Omental fat pad (tissue), 4 donors: ENCODE measurements around the gene PGR. TPM values are rescaled to one million over a fixed set of nuclear protein-coding genes. Genes with fewer than 3 reads are reported as not detected.

Experiments
- ATAC-seq: fragments of 150-250 bp; one replicate; pipeline ENCODE4 v1.9.1; 2016; ENCODE audit warnings: mild to moderate bottlenecking, moderate library complexity; ENCODE audit not compliant: low FRiP score
- DNase-seq: peaks from one replicate; pipeline ENCODE4 v3.0.0-alpha.2; 2019; ENCODE audit warnings: low spot score
- CTCF ChIP-seq, 3 donors: fragments of 450-650 bp; IDR thresholded peaks; one replicate each; pipeline ENCODE4 v1.5.1; 2016 to 2017; ENCODE audit warnings: antibody characterized with exemption in 3 of 3, mild to moderate bottlenecking in 3 of 3, moderate library complexity in 2 of 3
- total RNA-seq, 4 donors: library from RNA; depleted of rRNA; stranded (reverse); fragments of >200 nt; gene quantifications; one replicate each; pipeline ENCODE4 v1.1.0, GENCODE V29; 2016

Gene PGR
- total RNA-seq, 4 donors from 2014 or later: 0.60 to 2.4 (median 1.3) TPM

DNA sequence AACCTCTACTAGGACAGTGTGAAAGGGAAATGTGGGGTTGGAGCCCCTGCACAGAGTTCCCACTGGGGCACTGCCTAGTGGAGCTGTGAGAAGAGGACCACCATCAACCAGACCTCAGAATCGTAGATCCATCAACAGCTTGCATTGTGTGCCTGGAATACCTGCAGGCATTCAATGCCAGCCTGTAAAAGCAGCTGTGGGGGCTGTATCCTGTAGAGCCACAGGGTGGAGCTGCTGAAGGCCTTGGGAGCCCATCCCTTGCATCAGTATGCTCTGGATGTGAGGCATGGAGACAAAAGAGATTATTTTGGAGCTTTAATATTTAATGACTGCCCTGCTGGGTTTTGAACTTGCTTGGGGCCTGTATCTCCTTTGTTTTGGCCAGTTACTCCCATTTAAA, 46.3 kb downstream of the PGR start:
- TF ChIP-seq CTCF (IDR thresholded peaks at IDR 0.05): no peak
- DNase-seq: no peak
- ATAC-seq: no peak

GRCh38 chr11:101082813-101083212, 46.8 kb downstream of the PGR start:
- ATAC-seq: no peak

GRCh38 chr11:101063706-101064105, 65.9 kb downstream of the PGR start:
- DNase-seq: no peak
- no peak for ATAC-seq
- TF ChIP-seq CTCF (IDR thresholded peaks at IDR 0.05): no peak

More at GRCh38 chr11:101082813-101083212, 46.8 kb downstream of the PGR start:
- no peak for TF ChIP-seq CTCF (IDR thresholded peaks at IDR 0.05)
- DNase-seq: no peak

- ATAC-seq: no peak
- DNase-seq: no peak
- no peak for TF ChIP-seq CTCF (IDR thresholded peaks at IDR 0.05)
Measured at GRCh38 chr11:101061606-101062005, 68.0 kb downstream of the PGR start.

DNA sequence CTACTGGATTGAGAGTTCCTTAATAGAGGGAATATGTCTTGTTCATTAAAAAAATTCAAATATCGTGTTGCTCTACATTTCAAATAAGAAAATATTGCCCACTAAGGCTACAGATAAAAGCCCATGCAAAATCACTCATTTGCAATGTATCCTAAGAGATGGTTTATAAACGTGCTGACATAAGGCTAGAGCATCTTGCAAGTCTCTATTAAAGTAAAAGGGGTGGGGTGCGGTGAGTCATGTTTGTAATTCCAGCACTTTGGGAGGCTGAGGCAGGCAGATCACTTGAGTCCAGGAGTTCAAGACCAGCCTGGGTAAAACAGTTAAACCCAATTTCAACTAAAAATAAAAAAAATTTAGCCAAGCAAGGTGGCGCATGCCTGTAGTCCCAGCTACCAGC, 70.3 kb downstream of the PGR start:
- TF ChIP-seq CTCF (IDR thresholded peaks at IDR 0.05): no peak
- no peak for DNase-seq
- ATAC-seq: no peak

DNA sequence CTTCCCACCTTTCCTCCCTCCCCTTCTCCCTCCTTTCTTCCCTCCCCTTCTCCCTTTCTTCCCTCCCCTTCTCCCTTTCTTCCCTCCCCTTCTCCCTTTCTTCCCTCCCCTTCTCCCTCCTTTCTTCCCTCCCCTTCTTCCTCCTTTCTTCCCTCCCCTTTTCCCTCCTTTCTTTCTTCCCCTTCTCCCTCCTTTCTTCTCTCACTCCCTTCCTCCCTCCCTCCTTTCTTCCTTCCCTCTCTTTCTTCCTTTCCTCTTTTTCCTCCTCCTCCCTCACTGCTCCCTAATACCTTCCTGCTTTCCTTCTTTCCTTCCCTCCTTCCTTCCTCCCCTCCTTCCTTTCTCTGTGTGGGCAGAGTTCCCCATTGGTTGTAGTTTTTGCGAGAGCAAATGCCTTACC, 76.1 kb downstream of the PGR start:
- no peak for TF ChIP-seq CTCF (IDR thresholded peaks at IDR 0.05)
- DNase-seq (no peak), ATAC-seq (no peak)

DNA sequence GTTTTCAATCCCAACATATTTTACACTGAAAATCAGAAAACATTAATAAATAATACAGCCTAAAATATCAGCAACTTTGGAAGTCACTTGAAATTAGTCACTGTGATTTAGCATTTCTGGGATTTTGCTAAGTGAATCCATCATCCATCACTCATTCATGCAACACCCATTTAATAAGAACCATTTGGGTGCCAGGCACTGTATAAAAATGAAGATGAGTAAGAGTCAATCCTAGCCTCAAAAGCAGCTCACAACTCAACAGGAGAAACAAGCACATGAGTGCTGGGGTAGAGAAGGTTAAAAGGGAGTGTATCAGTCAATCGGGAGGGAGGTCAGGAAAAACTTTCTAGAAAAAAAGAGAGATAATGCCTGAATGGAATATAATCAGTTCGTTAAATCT, 77.9 kb downstream of the PGR start:
- no peak for DNase-seq
- no peak for TF ChIP-seq CTCF (IDR thresholded peaks at IDR 0.05)
- ATAC-seq: no peak
